ENCODE measurements around the gene CNOT4. TPM values are rescaled to one million over a fixed set of nuclear protein-coding genes. Genes with fewer than 3 reads are reported as not detected.
"Not testable (repeated sequence)": the region's sequence is repeated elsewhere in the genome, so short reads cannot be mapped to it uniquely, and the experiment has no call there.

The CNOT4 gene
- total RNA-seq, 4 donors from 2014 or later, result 16.8 to 26.0 (median 20.0) TPM

GRCh38 chr7:135326636-135327280, 183.1 kb downstream of the CNOT4 start:
- Histone ChIP-seq H3K36me3 (no peaks in the 10 kb centered on the region), H3K9me3 (no peaks in the 10 kb centered on the region), H3K27ac (no peak overlapping the region), H3K4me1 (no peaks in the 10 kb centered on the region), H3K27me3 (no peaks in the 10 kb centered on the region), H3K4me3 (no peak overlapping the region)
- TF ChIP-seq EP300 (IDR thresholded peaks at IDR 0.05) (no peak), CTCF (IDR thresholded peaks at IDR 0.05) (no peak), POLR2A (IDR thresholded peaks at IDR 0.05) (no peak)
- DNase-seq (ENCODE audit: low spot score in 2 of 2), result no peak

GRCh38 chr7:135322571-135323340, 187.1 kb downstream of the CNOT4 start:
- no peaks in the 10 kb centered on the region for H3K9me3 ChIP-seq
- H3K27me3 ChIP-seq, result no peaks in the 10 kb centered on the region
- no peak overlapping the region for H3K27ac ChIP-seq
- no peak overlapping the region for H3K4me3 ChIP-seq
- no peak for DNase-seq (ENCODE audit: low spot score in 2 of 2)
- H3K36me3 ChIP-seq, result no peaks in the 10 kb centered on the region
- WGBS, 2 donors, result 29 to 43% methylated on average over 1 of the region's 1 CpG
- peaks cover 0 to 16% (median 0%) of the 10 kb centered on the region in 4 donors for H3K4me1 ChIP-seq
- TF ChIP-seq POLR2A (IDR thresholded peaks at IDR 0.05), result no peak
- no peak for TF ChIP-seq CTCF (IDR thresholded peaks at IDR 0.05)
- TF ChIP-seq EP300 (IDR thresholded peaks at IDR 0.05), result no peak

- WGBS, 2 donors, result 52 to 54% methylated on average over 4 of the region's 4 CpGs
- DNase-seq (ENCODE audit: low spot score in 2 of 2), result no peak
- Histone ChIP-seq H3K27me3 (no peaks in the 10 kb centered on the region), H3K4me3 (no peak overlapping the region), H3K9me3 (no peaks in the 10 kb centered on the region), H3K4me1 (peaks cover 0 to 23% (median 0%) of the 10 kb centered on the region in 4 donors), H3K27ac (peak overlapping the region in 1 of 4 donors; percentile 6), H3K36me3 (no peaks in the 10 kb centered on the region)
- no peak for TF ChIP-seq CTCF (IDR thresholded peaks at IDR 0.05)
- TF ChIP-seq EP300 (IDR thresholded peaks at IDR 0.05), result no peak
- TF ChIP-seq POLR2A (IDR thresholded peaks at IDR 0.05), result no peak
These were observed 188.3 kb downstream of the CNOT4 start for GRCh38 chr7:135321556-135321955.

- Histone ChIP-seq H3K27ac (peak overlapping the region in 1 of 4 donors; percentile 70), H3K4me1 (peaks cover 0 to 26% (median 0%) of the 10 kb centered on the region in 4 donors)
- WGBS, 2 donors, result 88 to 91% methylated on average over 6 of the region's 6 CpGs
- H3K27me3 ChIP-seq; H3K4me3 ChIP-seq; DNase-seq (ENCODE audit: low spot score in 2 of 2); H3K36me3 ChIP-seq; H3K9me3 ChIP-seq: not testable (repeated sequence)
These were observed 188.9 kb downstream of the CNOT4 start for GRCh38 chr7:135320953-135321352.

- WGBS, 2 donors, result 25 to 27% methylated on average over 8 of the region's 8 CpGs
These were observed 189.6 kb downstream of the CNOT4 start for GRCh38 chr7:135320268-135320667.

More at GRCh38 chr7:135320268-135320667, 189.6 kb downstream of the CNOT4 start:
- Histone ChIP-seq H3K27me3 (no peaks in the 10 kb centered on the region), H3K36me3 (no peaks in the 10 kb centered on the region), H3K4me1 (peaks cover 0 to 26% (median 0%) of the 10 kb centered on the region in 4 donors), H3K4me3 (no peak overlapping the region), H3K9me3 (no peaks in the 10 kb centered on the region), H3K27ac (peak overlapping the region in 1 of 4 donors; percentile 70)
- DNase-seq (ENCODE audit: low spot score in 2 of 2), result peak; percentile 56 to 81
- TF ChIP-seq EP300 (IDR thresholded peaks at IDR 0.05), result peak in 1 of 2 donors; percentile 21
- TF ChIP-seq POLR2A (IDR thresholded peaks at IDR 0.05), result no peak
- no peak for TF ChIP-seq CTCF (IDR thresholded peaks at IDR 0.05)

Measured in tibial nerve (tissue), 4 donors.